WI38 (cell line): ENCODE data around the gene RAB3B.

Source experiments
- H3K4me3 ChIP-seq: 2 replicates; pipeline ENCODE4 v1.5.1; 2011; ENCODE audit warnings: low read depth, mild to moderate bottlenecking, control low read depth, low read length
- TF ChIP-seq, protein P1 (sequence below): IDR thresholded peaks from 2 replicates; pipeline ENCODE4 v1.5.1; 2012; ENCODE audit warnings: low read depth, mild to moderate bottlenecking, control low read depth, low read length

RAB3B gene

GRCh38 chr1:51942281-51942680 lies 48.2 kb downstream of the RAB3B start:
- no peak overlapping the region for H3K4me3 ChIP-seq
- TF ChIP-seq, protein P1, sequence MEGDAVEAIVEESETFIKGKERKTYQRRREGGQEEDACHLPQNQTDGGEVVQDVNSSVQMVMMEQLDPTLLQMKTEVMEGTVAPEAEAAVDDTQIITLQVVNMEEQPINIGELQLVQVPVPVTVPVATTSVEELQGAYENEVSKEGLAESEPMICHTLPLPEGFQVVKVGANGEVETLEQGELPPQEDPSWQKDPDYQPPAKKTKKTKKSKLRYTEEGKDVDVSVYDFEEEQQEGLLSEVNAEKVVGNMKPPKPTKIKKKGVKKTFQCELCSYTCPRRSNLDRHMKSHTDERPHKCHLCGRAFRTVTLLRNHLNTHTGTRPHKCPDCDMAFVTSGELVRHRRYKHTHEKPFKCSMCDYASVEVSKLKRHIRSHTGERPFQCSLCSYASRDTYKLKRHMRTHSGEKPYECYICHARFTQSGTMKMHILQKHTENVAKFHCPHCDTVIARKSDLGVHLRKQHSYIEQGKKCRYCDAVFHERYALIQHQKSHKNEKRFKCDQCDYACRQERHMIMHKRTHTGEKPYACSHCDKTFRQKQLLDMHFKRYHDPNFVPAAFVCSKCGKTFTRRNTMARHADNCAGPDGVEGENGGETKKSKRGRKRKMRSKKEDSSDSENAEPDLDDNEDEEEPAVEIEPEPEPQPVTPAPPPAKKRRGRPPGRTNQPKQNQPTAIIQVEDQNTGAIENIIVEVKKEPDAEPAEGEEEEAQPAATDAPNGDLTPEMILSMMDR, result no peak

DNA sequence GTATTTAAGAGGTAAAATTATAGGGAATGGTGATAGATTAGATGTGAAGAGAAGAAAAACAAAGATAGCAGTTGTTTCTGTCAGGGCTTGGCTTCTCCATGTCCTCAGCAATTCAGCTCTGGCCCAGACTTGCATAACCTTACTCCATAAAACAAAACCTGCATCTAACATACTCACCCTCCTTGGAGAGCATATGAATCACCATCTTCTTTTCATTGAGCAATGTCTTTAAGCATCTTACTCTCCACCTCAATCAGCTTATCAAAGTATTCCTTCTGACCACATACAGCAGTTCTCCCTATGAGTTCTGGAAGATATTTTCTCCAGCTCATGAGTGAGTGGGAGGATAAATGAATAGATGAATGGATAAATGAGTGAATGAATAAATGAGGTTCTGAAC lies 49.0 kb downstream of the RAB3B start:
- no peak overlapping the region for H3K4me3 ChIP-seq

GRCh38 chr1:51937112-51937511 lies 53.4 kb downstream of the RAB3B start:
- H3K4me3 ChIP-seq, result no peak overlapping the region
- TF ChIP-seq, protein P1, result no peak

More for the DNA sequence above, 49.0 kb downstream of the RAB3B start:
- TF ChIP-seq, protein P1, result no peak

DNA sequence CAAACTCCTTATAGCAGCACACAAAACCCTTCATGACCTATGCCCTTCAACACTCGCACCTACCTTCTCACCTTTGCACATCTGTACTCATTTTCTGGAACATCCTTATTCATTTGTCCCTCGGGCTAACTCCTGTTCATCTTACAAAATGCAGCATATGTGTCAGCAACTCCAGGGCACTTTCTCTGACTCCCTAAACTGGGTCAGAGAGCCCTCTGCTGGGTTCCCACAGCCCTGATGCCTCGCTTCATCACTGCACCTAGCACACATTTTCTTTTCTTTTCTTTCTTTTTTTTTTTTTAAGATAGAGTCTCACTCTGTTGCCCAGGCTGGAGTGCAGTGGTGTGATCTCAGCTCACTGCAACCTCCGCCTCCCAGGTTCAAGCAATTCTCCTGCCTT lies 54.0 kb downstream of the RAB3B start:
- H3K4me3 ChIP-seq, result no peak overlapping the region
- TF ChIP-seq, protein P1, result peak; percentile 28; the same call in 1 of the 2 replicates

GRCh38 chr1:51933344-51933743 lies 57.2 kb downstream of the RAB3B start:
- H3K4me3 ChIP-seq, result no peak overlapping the region
- TF ChIP-seq, protein P1, result no peak

DNA sequence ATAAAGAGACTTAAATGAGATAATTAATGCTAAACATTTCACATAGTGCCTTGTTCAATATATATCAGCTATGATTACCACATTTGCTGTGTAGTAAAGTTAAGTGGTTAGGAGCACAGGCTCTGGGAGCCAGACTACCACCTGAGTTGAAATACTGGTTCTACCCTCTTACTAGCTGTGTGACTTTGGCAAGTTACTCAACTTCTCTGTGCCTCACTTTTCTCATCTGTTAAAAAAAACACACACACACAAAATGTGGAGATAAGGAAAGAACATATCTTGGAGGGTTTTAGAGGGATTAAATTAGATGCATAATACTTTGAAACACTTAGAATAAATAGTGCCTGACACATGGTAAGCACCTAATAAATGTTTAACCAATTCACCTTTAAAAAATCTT lies 60.2 kb downstream of the RAB3B start:
- no peak overlapping the region for H3K4me3 ChIP-seq
- TF ChIP-seq, protein P1, result no peak

GRCh38 chr1:51928896-51929295 lies 61.6 kb downstream of the RAB3B start:
- TF ChIP-seq, protein P1, result no peak
- no peak overlapping the region for H3K4me3 ChIP-seq
